NCI-H2029 treated with DMSO at 0.1 percent for 48 hours (cell line): ENCODE data around the gene PRKAR2B.
A peak's percentile ranks its signal among the peaks of the same experiment; 100 is the strongest.

Experiments used
- DNase-seq: peaks from one replicate; lab custom pipeline; 2025; lab: John Stamatoyannopoulos, UW

The PRKAR2B gene

DNA sequence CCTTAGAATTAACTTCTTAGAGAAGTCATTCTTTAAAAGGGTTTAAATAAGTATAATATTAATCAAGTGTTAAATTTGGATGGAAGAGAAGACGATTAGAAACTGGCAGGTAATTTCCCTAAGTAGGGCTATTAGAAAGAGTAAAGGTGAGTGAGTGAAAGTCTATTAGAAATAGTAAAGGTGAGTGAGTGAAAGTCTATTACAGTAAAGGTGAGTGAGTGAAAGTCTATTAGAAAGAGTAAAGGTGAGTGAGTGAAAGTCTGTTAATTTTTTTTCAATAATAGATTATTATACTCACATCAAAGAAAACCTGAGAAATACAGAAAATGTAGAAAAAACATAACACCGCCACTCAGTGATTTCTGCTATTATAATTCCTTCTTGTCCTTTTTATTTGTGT is 113.5 kb downstream of the PRKAR2B start:
- DNase-seq, result no peak

DNA sequence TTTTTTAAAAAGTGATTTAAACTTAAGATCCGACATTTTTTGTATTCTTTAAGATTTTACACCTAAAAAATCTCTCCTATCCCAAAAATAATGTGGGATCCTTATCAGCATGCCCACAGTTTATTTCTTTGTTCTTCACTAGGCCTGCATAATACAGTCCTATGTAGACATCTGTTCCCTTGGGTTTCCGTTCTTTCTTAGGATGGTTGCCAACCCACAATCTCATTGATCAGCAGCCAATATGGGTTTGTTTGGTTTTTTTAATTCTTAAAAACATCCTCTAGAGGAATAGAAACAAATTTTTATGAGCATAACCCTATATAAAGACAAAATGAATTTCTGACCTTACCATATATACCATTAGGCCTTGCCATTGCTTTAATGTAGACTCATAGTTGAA is 115.9 kb downstream of the PRKAR2B start:
- DNase-seq, result no peak

DNA sequence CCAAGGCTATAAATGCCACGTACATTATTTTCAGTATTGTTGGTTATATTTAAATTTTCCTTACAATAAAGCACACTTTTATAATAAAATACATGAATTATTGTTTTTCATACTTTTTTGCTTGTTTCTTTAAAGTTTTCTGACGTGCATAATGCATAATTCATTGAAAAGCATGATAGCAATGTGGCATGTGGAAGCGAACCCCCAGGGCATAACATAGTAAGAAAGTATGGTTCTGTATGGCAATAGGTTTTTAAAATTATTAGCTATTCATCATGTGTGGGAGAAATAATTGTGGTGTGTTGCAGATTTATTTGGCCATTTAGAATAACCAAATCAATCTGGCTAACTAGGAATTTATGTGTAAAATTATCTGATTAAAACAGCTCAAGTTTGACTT is 116.9 kb downstream of the PRKAR2B start:
- no peak for DNase-seq

DNA sequence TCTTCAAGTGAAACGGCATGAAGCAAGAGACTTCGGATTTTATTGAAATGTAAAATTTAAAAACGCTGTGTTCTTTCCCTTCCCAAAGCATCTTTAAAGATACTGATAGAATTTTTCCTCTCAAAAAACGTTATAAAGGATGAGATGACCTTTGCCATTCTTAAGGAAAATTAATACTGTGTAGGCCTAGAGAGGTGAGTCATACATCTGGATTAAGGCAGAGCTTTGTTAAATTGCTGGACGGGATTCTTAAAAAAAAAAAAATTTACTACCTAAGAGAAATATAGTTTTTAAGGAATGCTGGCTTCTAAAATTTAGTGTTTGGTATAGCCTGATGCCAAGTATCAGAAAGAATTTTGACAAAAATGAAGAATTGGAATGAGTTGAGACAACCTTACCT is 118.0 kb downstream of the PRKAR2B start:
- no peak for DNase-seq

DNA sequence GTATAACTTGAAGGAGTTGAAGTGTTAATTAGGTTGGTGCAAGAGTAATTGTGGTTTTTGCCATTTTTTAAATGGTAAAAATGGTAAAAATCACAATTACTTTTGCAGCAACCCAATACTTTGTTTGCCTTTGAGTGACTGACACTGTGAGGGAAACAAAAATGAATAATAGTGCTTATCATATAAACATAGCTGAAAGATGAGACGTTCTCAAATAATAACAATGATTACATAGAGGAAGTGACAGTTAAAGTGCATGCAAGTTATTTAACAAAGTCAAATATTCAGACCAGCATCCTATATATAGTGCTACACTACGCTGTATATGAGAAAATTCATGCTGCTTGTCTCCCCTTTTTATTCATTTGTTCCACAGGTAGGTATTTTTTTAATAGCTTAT is 119.6 kb downstream of the PRKAR2B start:
- DNase-seq, result no peak

DNA sequence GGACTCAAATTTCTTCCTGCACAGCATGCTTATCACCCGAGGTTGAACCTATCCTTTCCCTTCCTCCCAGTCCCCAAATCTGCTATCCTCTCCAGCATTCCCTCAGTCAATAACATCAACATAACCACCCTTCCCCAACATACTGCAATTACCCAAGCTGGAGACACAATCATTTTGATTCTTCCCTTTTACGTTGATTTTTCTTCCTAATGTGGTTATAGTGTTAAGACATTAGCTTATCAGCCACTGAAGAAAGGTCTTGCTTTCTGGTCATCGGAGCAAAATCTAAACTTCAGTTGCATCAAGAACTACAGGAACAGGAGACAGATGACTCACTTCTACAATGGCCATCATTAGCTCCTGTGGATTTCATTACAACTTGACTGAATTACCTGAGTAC is 120.8 kb downstream of the PRKAR2B start:
- DNase-seq, result no peak

DNA sequence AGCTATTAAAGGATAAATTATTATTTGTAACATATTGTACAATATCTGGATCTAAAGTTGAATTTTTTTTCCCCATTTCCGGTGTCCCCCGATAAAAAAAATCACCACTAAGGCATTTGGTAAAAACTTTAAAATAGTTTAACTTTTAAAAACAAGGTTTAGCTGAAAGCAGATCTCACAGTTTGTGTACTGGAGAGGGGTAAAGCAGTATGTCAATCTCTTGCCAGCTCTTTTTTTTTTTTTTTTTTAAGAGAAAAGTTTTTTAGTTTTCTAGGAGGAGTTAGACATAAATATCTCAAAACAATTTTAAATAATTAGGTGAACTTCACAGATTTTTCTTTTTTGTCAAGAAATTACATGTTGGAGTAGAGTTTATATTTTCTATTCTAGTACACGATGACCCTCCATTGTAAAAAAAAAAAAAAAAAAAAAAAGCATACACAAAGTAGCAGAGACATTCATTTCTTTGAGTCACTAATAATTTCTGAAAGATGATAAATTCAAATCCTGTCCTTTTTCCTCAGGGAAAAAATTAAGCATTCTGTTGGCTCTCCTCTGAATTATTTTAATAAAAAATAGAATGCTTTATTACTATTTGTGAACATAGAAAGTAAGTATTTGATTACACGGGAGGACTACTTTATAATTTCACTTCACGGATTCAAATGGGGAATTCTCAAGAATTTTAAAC is 122.4 kb downstream of the PRKAR2B start:
- no peak for DNase-seq

DNA sequence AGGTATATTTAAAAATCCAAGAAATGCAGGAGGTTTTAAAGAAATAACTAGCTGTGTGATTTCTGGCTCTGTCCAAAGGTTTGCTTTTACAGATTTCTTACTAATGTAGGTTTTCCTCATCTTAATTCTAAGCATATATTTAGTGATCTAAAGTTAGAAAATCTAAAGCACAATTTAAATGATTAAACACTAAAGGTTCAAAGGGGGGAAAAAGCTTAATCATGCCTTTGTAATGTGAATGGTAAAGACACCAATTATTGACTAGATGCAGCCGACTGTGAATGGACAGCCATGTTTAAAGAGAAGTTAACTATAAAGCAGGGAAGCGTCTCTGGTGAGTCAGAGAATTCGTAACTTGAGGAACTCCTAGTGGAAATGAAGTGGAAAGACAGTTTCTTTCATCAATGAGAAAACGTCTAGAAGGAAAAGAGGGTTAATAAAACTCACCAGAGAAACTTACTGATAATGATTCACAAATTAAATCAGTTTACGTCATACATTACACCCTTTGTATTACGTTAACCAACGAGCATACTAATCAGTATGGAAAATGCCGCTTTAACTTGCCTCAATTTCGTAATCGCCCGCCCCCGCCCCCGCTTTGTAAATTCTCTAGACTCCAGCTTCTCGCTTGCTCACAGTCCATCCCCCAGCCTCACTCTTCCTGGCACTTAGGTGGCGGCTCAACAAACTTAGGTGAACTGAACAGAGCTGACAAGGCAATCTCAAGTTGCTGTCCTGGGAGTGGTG is 123.2 kb downstream of the PRKAR2B start:
- peak; percentile 45 for DNase-seq

DNA sequence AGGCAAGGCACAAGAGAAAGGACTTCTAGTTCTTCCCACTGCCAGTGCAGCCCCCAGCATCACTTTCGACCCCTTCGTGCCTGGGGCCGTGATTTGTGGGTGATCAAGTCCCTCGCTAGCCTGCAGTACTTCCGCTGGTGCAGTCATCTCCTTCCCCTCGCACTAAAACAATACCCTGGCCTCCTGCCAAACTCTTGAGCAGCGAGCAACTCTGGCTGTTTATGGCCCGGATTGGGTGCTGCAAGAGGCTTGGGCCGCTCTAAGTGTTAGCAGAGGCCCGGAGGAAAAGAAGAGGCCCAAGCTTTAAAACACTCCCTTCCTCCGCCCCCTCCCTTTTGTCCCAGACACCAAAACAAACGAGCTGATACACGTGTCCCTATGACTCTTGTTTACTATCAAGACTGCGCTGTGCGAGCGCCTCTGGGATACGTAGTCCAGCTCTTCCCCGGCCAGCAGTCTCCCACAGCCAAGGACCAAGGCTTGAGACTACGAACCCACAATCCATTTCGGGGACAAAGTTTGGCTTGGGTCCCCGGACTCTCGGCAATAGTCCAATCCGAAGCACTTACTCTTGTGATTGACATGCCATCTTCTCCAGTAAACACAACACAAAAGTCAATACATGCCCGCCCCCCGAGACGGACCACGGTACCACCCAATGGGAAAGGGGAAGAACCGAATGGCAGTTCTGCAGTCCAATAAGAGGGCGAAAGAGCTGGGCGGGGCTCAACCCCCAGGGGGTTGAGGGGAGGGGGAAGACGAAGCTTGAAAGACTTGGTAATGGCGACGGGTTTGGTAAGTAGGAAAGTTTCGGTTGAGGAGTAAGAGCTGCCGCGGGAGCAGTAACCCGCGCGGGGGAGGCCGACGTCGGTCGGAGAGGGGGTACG is 124.0 kb downstream of the PRKAR2B start, which contains the start of gene HBP1:
HBP1 (plus strand) TSS at position 771 of the 887 bp plus-strand sequence. CDS start 10,891 bp downstream, outside the sequence.
- DNase-seq, result peak; percentile 98

DNA sequence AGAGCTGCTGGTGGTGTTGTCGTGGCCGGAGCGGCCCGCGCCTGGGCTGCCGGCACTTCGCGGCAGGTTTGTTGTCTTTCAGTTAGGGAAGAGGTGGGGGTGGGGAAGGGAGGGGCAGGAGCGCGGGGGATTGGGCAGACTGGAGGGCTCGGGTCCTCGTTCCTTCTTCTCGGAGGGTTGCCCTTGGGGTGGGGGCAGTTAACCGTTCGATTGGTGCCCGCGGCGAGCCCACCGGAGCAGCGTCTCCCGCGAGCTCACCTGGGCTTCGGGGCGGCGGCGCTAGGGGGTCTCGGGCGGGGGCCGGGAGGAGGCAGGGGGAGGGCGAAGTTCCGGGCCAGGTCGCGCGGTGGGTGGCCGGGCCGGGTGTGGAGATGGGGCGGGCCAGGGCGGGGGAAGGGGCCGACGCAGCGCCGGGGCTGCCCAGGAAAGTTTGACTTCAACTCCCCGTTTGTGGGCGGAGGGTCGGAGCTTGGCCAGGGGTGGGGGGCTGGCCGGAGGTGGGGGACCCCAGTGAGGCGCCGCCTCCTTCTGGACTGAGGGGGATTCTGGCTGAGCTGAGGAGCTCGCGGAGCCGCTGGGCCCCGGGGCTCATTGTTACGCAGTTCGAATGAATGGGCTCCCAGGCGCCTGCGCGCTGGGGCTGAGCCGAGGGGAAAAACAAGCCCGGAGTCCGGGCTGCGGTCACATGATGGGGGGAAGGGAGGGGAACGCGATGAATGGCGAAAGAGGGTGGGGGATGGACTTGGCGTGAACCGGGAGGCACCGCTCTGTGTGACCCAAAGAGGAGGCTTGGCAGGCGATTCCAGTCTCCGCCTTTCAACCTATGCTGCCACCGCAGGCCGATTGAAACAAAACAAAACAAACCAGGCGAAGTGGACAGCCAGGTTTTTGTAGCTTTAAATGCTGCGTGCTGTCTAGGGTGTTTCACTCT is 124.9 kb downstream of the PRKAR2B start:
- DNase-seq, result peak; percentile 85

DNA sequence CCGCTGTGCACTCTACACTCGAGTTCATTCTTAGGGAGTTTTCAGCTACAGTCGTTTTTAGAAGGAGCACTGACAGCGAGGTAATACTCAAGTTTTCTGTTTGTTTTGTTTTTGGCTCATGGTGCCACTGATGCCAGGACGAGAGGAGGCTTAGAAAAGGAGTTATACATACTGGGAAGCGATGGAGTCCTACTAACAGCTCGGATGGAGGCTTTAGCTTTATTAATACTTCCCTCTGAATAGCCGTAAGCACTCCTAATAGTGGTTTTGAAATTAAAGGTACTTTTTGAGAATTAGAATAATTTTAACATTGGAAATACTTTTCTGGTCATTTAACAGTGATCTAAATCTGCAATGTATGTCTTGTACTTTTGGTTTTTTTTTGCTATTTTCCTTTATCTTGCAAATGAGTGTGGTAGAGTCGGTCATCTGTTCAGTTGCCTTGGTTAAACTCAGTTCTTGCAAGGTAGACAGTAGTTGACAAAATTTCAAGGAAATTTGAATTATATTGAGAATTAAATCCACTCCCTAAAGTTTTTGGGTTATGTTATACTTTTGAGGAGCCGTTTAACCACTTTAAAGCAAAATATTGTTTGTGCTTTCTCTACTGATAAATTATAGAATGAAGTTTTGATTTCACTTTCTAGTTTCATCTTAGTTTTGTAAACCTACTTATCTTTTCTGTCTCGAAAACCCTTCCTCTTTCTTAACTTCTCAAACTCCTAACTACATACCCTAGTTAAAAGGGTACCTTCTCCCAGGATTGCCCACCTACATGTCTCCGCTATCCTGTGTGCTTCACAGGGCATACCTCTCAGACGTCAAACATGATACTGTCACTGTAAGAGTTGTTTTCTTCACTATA is 125.8 kb downstream of the PRKAR2B start:
- peak; percentile 79 for DNase-seq

DNA sequence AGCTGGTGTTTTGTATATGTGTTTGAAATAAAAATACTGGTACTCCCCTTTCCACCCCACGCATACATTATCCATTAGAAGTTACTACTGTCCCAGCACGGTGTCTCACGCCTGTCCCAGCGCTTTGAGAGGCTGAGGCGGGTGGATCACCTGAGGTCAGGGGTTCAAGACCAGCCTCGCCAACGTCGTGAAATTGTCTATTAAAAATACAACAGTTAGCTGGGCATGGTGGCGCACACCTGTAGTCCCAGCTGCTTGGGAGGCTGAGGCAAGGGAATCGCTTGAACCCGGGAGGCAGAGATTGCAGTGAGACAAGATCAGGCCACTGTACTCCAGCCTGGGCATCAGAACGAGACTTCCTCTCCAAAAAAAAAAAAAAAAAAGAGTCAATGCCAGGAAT is 127.0 kb downstream of the PRKAR2B start:
- no peak for DNase-seq

DNA sequence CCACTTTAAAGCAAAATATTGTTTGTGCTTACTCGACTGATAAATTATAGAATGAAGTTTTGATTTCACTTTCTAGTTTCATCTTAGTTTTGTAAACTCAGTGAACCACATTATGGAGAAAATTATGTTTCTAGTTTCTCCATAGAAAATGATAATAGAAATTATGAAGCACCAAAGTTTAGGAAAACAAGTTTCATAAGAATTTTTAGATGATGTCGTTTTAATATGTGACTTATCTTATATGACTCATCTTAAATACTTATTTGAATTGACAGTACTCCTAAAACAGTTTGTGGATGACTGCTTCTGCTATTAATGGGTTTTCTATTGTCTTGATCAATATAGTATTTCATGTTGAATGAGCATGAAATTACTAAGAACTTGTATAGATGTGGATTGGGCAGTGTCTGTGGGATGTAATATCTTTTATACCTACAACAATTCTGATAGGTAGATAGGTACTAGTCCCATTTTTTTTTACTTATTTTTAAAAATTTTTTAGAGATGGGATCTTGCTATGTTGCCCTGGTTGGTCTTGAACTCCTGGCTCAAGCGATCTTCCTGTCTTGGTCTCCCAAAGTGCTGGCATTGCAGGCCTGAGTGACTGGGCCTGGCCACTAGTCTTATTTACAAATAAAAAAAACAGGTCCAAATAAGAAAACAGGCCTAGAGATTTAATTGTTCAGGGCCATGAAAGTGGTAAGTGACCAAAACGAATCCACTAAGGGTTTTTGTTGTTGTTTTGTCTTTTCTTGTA is 127.9 kb downstream of the PRKAR2B start:
- no peak for DNase-seq

DNA sequence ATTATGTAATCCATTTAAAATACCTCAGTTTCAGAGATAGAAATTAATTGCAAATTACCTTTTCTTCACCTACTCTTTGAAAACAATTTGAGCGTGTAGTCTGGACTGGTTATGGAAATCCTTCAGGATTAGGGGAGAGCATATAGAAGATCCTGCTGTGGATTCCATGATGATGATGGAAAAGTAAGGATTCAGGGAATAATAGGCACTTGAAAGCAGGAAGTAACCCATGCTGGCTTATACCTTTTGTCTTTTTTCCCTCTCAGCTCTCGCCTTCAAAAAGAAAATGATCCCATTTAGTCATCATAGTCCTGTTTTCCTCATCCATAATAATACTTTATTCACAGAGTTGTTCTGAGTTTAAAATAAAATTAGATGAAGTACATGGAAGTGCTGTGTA is 128.7 kb downstream of the PRKAR2B start:
- DNase-seq, result peak; percentile 18

DNA sequence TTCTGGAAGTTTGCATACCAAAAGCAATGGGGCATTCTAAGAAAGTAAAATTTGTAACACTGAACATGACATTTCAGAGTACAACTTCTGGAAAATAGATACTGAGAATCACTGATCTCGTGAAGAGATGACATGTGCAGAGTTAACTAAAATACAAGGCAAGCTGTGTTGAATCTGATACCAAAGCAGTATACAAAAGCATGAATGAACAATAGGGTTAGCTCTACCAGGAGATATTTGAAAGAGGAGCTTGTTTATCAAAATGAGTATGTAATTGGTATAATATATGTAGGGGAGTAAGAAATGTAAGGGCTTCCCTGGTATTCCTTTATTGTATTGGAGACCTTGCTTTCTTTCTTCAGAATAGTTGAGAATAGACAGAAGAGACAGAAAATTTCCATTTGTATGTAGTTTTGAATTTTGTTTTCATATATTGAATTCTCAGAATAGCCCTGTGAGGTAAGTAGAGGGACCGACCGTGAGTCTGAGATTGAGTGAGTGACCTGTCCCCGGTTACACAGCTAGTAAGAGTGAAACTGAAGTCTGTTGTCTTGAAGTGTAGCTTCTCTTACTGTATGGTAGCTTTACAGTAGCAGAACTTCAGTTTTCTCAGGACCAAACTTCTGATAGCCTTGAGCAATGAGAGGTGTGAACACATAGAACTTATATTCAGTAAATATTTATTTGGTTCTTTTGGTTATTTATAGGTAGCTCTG is 129.3 kb downstream of the PRKAR2B start:
- DNase-seq, result no peak

DNA sequence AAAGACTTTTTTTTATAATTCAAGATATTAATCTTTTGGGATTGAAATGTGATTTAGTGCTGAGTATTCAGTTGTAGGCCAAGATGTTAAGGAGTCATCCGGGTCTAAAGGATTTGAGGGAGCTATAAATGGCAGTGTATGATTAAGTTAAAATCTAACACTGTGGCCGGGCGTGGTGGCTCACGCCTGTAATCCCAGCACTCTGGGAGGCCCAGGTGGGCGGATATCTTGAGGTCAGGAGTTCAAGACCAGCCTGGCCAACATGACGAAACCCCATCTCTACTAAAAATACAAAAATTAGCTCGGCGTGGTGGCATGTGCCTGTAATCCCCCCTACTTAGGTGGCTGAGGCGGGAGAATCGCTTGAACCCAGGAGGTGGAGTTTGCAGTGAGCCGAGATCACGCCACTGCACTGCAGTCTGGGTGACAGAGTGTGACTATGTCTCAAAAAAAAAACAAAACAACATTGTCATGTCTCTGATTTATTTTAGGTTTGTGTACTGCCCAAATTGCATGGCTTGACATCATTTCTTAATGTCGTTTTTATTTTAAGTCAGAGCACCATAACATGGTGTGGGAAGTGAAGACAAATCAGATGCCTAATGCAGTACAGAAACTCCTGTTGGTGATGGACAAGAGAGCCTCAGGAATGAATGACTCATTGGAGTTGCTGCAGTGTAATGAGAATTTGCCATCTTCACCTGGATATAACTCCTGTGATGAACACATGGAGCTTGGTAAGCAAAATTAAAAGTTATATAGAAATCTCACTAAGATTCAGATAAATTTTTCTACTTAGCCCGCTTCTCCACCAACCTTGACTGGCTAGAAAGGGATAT is 135.0 kb downstream of the PRKAR2B start:
- DNase-seq, result no peak

DNA sequence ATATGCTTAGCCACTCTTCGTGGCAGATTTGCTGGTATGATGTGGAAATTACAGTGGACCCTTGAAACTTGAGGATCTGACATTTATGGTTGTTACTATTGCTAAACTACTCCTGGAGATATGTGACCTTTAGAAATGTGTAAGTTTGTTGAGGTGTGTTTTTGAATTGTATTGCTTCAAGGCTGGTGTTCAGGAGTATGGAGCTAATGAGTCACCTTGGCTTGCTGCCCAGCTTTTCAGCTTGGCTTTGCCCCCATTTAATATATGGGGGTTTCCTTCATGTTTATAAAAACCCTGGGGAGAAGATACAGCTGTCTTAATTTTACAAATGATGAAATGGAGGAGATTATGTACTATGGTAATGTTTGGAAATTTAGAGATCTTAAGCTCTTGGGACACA is 135.9 kb downstream of the PRKAR2B start:
- DNase-seq, result no peak

DNA sequence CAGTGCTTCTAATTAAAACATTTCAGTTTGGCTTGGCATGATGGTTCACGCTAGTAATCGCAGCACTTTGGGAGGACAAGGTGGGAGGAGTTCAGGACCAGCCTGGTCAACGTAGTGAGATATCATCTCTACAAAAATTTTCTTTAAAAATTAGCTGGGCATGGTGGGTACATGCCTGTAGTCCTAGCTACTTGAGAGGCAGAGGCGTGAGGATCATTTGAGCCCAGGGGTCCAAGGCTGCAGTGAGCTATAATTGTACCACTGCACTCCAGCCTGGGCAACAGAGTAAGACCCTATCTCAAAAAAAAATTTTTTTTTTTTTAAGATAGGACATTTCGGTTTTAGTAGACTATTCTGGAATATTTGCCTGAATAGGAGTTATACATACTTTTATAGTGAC is 136.7 kb downstream of the PRKAR2B start:
- no peak for DNase-seq
